Pancreas (tissue), 10 donors: Measurements from ENCODE around the gene PRKCH. TPM values are rescaled to one million over a fixed set of nuclear protein-coding genes. Genes with fewer than 3 reads are reported as not detected.

Experiments
- ATAC-seq, 4 donors: fragments of 200-7000 bp; cut with Tn5 transposase; one replicate each; pipeline versions ENCODE4 v1.8.0 to v1.9.1; 2020; ENCODE audit warnings: mild to moderate bottlenecking in 4 of 4, moderate library complexity in 4 of 4
- DNase-seq, 6 donors: peaks; one replicate each; pipeline ENCODE4 v3.0.0-alpha.2; 2020
- FAIRE-seq: peaks from 2 replicates; lab custom pipeline; 2012; peaks lifted over from hg19 to GRCh38; lab: Jason Lieb, UNC
- H3K27ac ChIP-seq, 4 donors: fragments of 200-600 bp; sonication (generic); 1 replicate in 3 of 4; 2 replicates in 1 of 4; pipeline versions ENCODE4 v1.5.0 to v1.8.0; 2020
- H3K27me3 ChIP-seq, 4 donors: fragments of 200-600 bp; one replicate each; pipeline ENCODE4 v1.8.0; 2021
- H3K36me3 ChIP-seq, 3 donors: fragments of 200-600 bp; sonication (generic) in 1 of 3; one replicate each; pipeline versions ENCODE4 v1.5.0 to v1.8.0; 2020 to 2021
- H3K4me1 ChIP-seq, 3 donors: fragments of 200-600 bp; one replicate each; pipeline ENCODE4 v1.8.0; 2021
- H3K4me3 ChIP-seq, 4 donors: fragments of 200-600 bp; sonication (generic) in 2 of 4; one replicate each; pipeline versions ENCODE4 v1.5.0 to v1.8.0; 2020 to 2021
- H3K9me3 ChIP-seq, 4 donors: fragments of 200-600 bp; one replicate each; pipeline ENCODE4 v1.8.0; 2021
- WGBS, 2 donors: extraction: QIAGEN DNeasy Blood & Tissue Kit; methylation state at CpG; one replicate each; pipeline ENCODE4 v1.1.7; 2013; 5-methylcytosine and 5-hydroxymethylcytosine counted together
- intact Hi-C, 3 donors: fragments of 100-400 bp; cut with DNase I; formaldehyde crosslinking; loops; one replicate each; pipeline versions ENCODE4 v1.11.1 to v1.14.2; 2022
- polyA plus RNA-seq, 2 donors: library from polyadenylated mRNA; stranded (reverse); fragments of 200-250 nt; gene quantifications; one replicate each; pipeline ENCODE4 v1.2.3, GENCODE V29; 2013
- total RNA-seq, 6 donors: library from RNA; stranded (reverse); fragmentation: NEBNext Ultra II Directional in 4 of 6; extraction: Animal tissue kit (Norgen Biotek cat#: 25700) in 4 of 6; gene quantifications; one replicate each; pipeline versions ENCODE4 v1.2.1 to v1.2.4, GENCODE V29; 2021 to 2023
- TF ChIP-seq, protein P1 (sequence below), 4 donors: fragments of 200-600 bp; sonication (generic) in 3 of 4; IDR thresholded peaks; one replicate each; pipeline versions ENCODE4 v1.5.0 to v1.8.0; 2021; ENCODE audit warnings: antibody characterized with exemption in 4 of 4
- donor health status: healthy with polysubstance abuse.
- donor health status: DM: no; HTN: no; CAD: no; lungs with moderate emphysema.
- donor health status: DM: no; HTN: no; CAD: no.
- donor health status: control.
- donor health status: control.
- donor health status: Bipolar disorder and iron deficiency.
- donor health status: DM: yes; HTN: yes; CAD: no.
- donor health status: DM: no; HTN: no; CAD: no.
- donor health status: DM: no; HTN: no; CAD: no.
- donor health status: DM: yes; HTN: yes; CAD: no.

The PRKCH gene
- total and polyA plus RNA-seq, 8 donors: 3.6 to 16.9 (median 8.9) TPM

DNA sequence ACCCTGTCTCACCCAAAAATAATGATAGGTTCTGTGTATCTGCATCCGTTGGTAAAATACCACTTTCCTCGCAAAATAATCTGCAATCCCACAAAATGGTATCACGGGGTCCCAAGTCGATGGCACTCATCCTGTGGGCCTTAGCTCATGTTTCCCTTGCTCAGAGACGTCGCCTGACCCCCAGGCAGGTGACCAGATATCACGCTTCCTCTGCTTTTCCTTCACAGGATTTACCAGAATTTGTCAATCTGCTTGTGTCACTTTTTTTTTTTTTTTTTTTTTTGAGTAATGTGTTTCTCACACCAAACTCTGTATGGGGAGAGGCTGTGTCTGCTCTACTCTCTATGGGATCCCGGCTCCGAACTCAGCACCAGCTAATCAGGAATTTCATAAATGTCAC lies 162.7 kb downstream of the PRKCH start:
- Histone ChIP-seq H3K27ac (peak overlapping the region in 3 of 4 donors; percentile 1 to 63 (median 47)), H3K36me3 (no peaks in the 10 kb centered on the region), H3K9me3 (no peaks in the 10 kb centered on the region), H3K4me3 (no peak overlapping the region), H3K27me3 (no peaks in the 10 kb centered on the region), H3K4me1 (peaks cover 16 to 56% (median 23%) of the 10 kb centered on the region in 3 donors)
- intact Hi-C loops: loop anchor here in 1 of 3 donors (10.0 kb wide), 1 partner anchor 51 kb away; no protein-coding TSS in a partner anchor
- ATAC-seq: no peak
- 81 to 88% methylated on average over 9 of the region's 9 CpGs for WGBS, 2 donors
- TF ChIP-seq, protein P1, sequence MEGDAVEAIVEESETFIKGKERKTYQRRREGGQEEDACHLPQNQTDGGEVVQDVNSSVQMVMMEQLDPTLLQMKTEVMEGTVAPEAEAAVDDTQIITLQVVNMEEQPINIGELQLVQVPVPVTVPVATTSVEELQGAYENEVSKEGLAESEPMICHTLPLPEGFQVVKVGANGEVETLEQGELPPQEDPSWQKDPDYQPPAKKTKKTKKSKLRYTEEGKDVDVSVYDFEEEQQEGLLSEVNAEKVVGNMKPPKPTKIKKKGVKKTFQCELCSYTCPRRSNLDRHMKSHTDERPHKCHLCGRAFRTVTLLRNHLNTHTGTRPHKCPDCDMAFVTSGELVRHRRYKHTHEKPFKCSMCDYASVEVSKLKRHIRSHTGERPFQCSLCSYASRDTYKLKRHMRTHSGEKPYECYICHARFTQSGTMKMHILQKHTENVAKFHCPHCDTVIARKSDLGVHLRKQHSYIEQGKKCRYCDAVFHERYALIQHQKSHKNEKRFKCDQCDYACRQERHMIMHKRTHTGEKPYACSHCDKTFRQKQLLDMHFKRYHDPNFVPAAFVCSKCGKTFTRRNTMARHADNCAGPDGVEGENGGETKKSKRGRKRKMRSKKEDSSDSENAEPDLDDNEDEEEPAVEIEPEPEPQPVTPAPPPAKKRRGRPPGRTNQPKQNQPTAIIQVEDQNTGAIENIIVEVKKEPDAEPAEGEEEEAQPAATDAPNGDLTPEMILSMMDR (IDR thresholded peaks at IDR 0.05): no peak
- FAIRE-seq: no peak
- no peak for DNase-seq

DNA sequence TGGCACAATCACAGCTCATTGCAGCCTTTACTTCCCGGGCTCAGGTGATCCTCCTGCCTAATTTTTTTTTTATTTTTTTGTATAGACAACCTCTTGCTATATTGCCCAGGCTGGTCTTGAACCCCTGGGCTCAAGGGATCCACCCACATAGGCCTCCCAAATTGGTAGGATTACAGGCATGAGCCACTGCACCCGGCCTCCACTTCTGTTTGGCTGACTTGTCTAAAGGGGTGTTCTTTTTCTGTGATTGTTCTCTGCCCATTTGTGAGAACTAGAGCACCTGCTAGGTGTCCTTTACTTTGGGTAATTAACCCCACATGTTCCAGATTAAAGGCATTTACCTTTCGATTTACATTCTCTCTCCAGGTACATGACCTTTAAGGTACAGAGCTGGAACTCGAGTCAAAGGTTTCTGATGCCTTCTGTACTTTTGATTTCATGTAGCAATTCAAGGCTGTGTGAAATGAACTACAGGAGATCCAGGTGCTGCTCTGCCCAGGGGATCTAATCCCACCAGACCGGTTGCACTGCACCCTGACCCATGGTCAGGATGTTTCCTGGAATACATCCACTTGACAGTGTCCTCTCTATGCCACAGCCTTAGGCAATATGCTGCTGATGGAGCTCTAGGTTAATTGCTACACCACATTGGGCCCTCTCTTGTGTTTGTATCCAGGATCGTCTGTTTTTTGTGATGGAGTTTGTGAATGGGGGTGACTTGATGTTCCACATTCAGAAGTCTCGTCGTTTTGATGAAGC lies 163.6 kb downstream of the PRKCH start:
- Histone ChIP-seq H3K27me3 (no peaks in the 10 kb centered on the region), H3K4me3 (peak overlapping the region in 1 of 4 donors; percentile 16), H3K4me1 (peaks cover 14 to 55% (median 23%) of the 10 kb centered on the region in 3 donors), H3K27ac (peak overlapping the region; percentile 1 to 63 (median 38)), H3K9me3 (no peaks in the 10 kb centered on the region), H3K36me3 (no peaks in the 10 kb centered on the region)
- FAIRE-seq (no peak), ATAC-seq (peak; percentile 58 to 82 (median 68)), DNase-seq (peak in 3 of 6 donors; percentile 61 to 65 (median 63))
- WGBS, 2 donors: 35 to 46% methylated on average over 8 of the region's 8 CpGs
- intact Hi-C loops: loop anchor here in 1 of 3 donors (10.0 kb wide), 1 partner anchor 50 kb away; no protein-coding TSS in a partner anchor
- TF ChIP-seq, protein P1 (IDR thresholded peaks at IDR 0.05): no peak

DNA sequence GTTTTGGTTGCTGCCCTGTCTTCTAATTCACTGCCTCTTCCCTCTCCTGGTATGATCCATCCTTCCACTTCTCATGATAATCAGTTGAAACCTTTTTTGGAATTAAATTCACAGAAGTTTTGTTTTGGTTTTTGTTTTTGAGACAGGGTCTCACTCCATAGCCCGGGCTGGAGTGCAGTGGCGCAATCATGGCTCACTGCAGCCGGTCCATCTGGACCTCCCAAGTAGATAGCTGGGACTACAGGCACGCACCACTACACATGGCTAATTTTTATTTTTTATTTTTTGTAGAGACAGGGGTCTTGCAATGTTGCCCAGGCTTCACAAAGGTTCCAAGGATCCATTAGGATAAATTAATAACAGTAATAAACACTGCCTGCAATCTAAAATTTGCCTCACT lies 164.3 kb downstream of the PRKCH start:
- peak overlapping the region in 1 of 4 donors; percentile 16 for H3K4me3 ChIP-seq
- TF ChIP-seq, protein P1 (IDR thresholded peaks at IDR 0.05): no peak
- H3K36me3 ChIP-seq: no peaks in the 10 kb centered on the region
- peaks cover 15 to 53% (median 23%) of the 10 kb centered on the region in 3 donors for H3K4me1 ChIP-seq
- FAIRE-seq: no peak
- no peaks in the 10 kb centered on the region for H3K9me3 ChIP-seq
- peak overlapping the region in 3 of 4 donors; percentile 30 to 63 (median 47) for H3K27ac ChIP-seq
- WGBS, 2 donors: 67 to 69% methylated on average over 4 of the region's 4 CpGs
- DNase-seq: no peak
- H3K27me3 ChIP-seq: no peaks in the 10 kb centered on the region
- ATAC-seq: no peak
- intact Hi-C loops: loop anchor here in 1 of 3 donors (10.0 kb wide), 1 partner anchor 49 kb away; no protein-coding TSS in a partner anchor

DNA sequence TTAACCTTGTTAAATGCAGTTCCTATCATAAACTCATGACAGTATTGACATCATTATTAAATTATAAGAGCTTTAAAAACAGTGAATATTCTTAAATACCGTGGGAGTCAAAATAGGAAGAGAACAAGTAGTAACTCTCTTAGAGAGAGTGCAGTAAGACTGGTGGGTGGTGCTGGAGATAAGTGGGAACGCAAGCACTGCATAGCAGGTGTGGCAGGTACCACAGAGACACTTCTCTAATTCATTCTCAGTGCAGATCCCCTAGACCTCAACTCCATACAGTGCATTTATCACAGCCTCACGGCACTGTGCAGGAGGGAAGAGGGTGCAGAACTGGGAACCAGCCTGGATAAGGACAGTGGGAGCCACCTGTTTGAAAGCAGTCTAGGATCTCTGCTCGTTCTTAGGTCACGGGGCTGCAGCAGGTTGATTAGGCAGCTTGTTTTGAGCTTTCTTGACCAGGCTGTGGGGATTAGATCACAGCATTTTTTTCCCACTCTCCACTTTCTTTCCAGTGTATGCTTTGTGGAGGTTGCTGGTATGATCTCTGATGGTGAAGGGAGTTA lies 165.6 kb downstream of the PRKCH start:
- Histone ChIP-seq H3K27ac (peak overlapping the region in 2 of 4 donors; percentile 47 to 63), H3K9me3 (no peaks in the 10 kb centered on the region), H3K4me1 (peaks cover 18 to 60% (median 24%) of the 10 kb centered on the region in 3 donors), H3K36me3 (no peaks in the 10 kb centered on the region), H3K4me3 (peak overlapping the region in 1 of 4 donors; percentile 16), H3K27me3 (no peaks in the 10 kb centered on the region)
- peak in 3 of 4 donors; percentile 23 to 62 (median 30) for ATAC-seq
- TF ChIP-seq, protein P1 (IDR thresholded peaks at IDR 0.05): no peak
- WGBS, 2 donors: 37 to 38% methylated on average over 5 of the region's 5 CpGs
- DNase-seq: no peak
- intact Hi-C loops: loop anchor here in 1 of 3 donors (10.0 kb wide), 1 partner anchor 48 kb away; no protein-coding TSS in a partner anchor
- no peak for FAIRE-seq
